Measurements from ENCODE around the gene WDR27. TPM values are rescaled to one million over a fixed set of nuclear protein-coding genes. Genes with fewer than 3 reads are reported as not detected.

Gene WDR27
- total RNA-seq, 3 donors from 2014 or later (not counting 1 experiment from before 2014, with no cell fraction given) = 12.7 to 31.0 (median 25.3) TPM

DNA sequence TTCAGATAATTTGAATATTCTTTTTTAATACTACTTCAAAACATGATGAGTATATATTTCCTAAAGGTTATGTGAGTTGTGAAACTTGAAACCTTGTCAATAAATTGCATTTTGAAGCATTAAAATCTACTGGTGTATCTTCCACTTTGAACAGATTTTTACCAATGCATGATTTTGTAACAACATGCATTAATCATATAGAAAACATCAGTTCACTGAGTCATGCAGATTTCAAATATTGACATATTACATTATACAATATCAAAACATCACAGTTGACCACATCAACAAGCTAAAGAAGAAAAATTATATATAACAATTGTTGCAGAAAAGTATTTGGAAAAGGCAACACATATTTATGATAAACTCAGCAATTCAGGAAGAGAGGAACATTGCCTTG lies 158.1 kb downstream of the WDR27 start:
- TF ChIP-seq, protein P1, sequence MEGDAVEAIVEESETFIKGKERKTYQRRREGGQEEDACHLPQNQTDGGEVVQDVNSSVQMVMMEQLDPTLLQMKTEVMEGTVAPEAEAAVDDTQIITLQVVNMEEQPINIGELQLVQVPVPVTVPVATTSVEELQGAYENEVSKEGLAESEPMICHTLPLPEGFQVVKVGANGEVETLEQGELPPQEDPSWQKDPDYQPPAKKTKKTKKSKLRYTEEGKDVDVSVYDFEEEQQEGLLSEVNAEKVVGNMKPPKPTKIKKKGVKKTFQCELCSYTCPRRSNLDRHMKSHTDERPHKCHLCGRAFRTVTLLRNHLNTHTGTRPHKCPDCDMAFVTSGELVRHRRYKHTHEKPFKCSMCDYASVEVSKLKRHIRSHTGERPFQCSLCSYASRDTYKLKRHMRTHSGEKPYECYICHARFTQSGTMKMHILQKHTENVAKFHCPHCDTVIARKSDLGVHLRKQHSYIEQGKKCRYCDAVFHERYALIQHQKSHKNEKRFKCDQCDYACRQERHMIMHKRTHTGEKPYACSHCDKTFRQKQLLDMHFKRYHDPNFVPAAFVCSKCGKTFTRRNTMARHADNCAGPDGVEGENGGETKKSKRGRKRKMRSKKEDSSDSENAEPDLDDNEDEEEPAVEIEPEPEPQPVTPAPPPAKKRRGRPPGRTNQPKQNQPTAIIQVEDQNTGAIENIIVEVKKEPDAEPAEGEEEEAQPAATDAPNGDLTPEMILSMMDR (IDR thresholded peaks at IDR 0.05) = no peak

DNA sequence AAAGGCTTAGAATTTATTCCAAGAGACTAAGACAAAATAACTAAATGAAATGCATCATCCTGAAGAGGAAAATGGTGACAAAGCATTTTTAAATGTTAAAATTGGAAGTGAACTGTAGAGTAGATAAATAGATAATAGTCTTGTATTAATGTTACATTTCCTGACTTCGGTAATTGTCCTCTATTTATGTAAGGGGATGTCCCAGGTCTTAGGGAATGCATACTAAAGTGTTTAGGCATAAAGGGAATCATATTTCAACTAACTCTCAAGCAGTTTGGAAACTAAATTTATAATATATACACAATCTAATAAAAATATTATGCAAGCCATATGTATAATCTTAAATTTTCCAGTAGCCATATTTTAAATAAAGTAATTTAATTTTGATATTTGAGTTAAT lies 159.3 kb downstream of the WDR27 start:
- H3K27me3 Mint-ChIP-seq (ENCODE audit: low read depth in 2 of 2) = no peaks in the 10 kb centered on the region
- peaks cover 12 to 21% of the 10 kb centered on the region in 2 donors for H3K4me1 Mint-ChIP-seq
- WGBS (ENCODE audit: insufficient coverage) = 50% methylated on average over 1 of the region's 1 CpG
- H3K9me3 ChIP-seq (ENCODE audit: control insufficient read depth, insufficient read depth, low read length) = no peaks in the 10 kb centered on the region
- TF ChIP-seq, protein P1 (IDR thresholded peaks at IDR 0.05) = no peak
- no peaks in the 10 kb centered on the region for H3K36me3 ChIP-seq (ENCODE audit: control insufficient read depth, insufficient read depth, low read length)
- no peak overlapping the region for H3K4me3 ChIP-seq (ENCODE audit: low read length)
- H3K9me3 Mint-ChIP-seq = peaks cover 2 to 4% of the 10 kb centered on the region in 2 donors
- H3K27ac Mint-ChIP-seq = no peak overlapping the region
- H3K36me3 Mint-ChIP-seq = peaks cover 11% of the 10 kb centered on the region
- intact Hi-C loops (cut with micrococcal nuclease) = no loop called here
- H3K4me3 Mint-ChIP-seq = no peak overlapping the region
- no peak overlapping the region for H3K27ac ChIP-seq (ENCODE audit: low read length)
- ATAC-seq (no peak), DNase-seq (no peak)
- H3K4me1 ChIP-seq (ENCODE audit: control insufficient read depth, insufficient read depth, low read length) = no peaks in the 10 kb centered on the region
- no peaks in the 10 kb centered on the region for H3K27me3 ChIP-seq (ENCODE audit: control insufficient read depth, insufficient read depth, low read length)

More for the DNA sequence above, 158.1 kb downstream of the WDR27 start:
- H3K4me3 ChIP-seq (ENCODE audit: low read length) = no peak overlapping the region
- H3K27me3 ChIP-seq (ENCODE audit: control insufficient read depth, insufficient read depth, low read length) = no peaks in the 10 kb centered on the region
- ATAC-seq (no peak), DNase-seq (no peak)
- H3K9me3 Mint-ChIP-seq = peaks cover 4 to 6% of the 10 kb centered on the region in 2 donors
- H3K27me3 Mint-ChIP-seq (ENCODE audit: low read depth in 2 of 2) = no peaks in the 10 kb centered on the region
- no peaks in the 10 kb centered on the region for H3K4me1 ChIP-seq (ENCODE audit: control insufficient read depth, insufficient read depth, low read length)
- H3K4me3 Mint-ChIP-seq = no peak overlapping the region
- H3K36me3 ChIP-seq (ENCODE audit: control insufficient read depth, insufficient read depth, low read length) = no peaks in the 10 kb centered on the region
- H3K36me3 Mint-ChIP-seq = peaks cover 16% of the 10 kb centered on the region
- H3K27ac Mint-ChIP-seq = no peak overlapping the region
- H3K9me3 ChIP-seq (ENCODE audit: control insufficient read depth, insufficient read depth, low read length) = no peaks in the 10 kb centered on the region
- H3K4me1 Mint-ChIP-seq = peaks cover 0 to 9% of the 10 kb centered on the region in 2 donors
- H3K27ac ChIP-seq (ENCODE audit: low read length) = no peak overlapping the region
- intact Hi-C loops (cut with micrococcal nuclease) = no loop called here

DNA sequence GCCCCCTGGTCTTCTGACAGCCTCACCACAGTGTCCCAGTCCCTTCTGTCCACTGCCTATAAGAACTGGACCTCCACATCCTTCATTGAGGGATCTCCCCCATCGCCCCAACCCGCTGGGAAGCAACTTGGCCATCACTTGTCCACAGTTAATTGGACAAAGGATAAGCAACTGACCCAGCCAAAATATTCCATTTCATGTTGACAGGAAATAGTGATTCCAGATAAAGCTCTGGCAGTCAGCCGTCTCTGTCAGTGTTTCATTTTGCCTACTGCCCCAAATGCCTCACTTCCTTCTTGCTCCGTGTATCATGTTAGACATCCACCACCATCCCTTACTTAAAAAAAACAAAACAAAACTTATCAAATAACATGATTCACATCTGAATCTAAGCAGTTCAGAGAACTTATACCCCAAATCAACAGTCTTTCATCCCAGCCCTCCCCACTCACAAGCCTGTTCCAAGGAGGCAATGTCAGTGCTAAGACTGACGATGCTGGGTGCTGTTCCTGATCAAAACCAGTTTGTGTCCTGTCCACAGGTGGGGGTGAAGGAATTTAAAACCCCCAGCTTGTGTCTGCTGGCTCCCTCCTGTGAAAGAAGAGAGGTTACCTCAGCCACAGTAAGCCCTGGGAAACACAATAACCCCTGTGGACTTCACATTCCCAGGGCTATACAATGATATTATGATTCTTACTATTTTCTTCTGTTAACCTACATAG lies 162.5 kb downstream of the WDR27 start:
- Histone ChIP-seq H3K4me3 (ENCODE audit: low read length) (no peak overlapping the region), H3K27me3 (ENCODE audit: control insufficient read depth, insufficient read depth, low read length) (no peaks in the 10 kb centered on the region), H3K9me3 (ENCODE audit: control insufficient read depth, insufficient read depth, low read length) (peaks cover 4% of the 10 kb centered on the region), H3K36me3 (ENCODE audit: control insufficient read depth, insufficient read depth, low read length) (no peaks in the 10 kb centered on the region), H3K4me1 (ENCODE audit: control insufficient read depth, insufficient read depth, low read length) (no peaks in the 10 kb centered on the region), H3K27ac (ENCODE audit: low read length) (no peak overlapping the region)
- no peaks in the 10 kb centered on the region for H3K27me3 Mint-ChIP-seq (ENCODE audit: low read depth in 2 of 2)
- TF ChIP-seq, protein P1 (IDR thresholded peaks at IDR 0.05) = no peak
- WGBS (ENCODE audit: insufficient coverage) = 98% methylated on average over 5 of the region's 5 CpGs
- ATAC-seq (no peak), DNase-seq (no peak)
- peaks cover 2 to 7% of the 10 kb centered on the region in 2 donors for H3K9me3 Mint-ChIP-seq
- intact Hi-C loops (cut with micrococcal nuclease) = no loop called here
- H3K27ac Mint-ChIP-seq = no peak overlapping the region
- no peak overlapping the region for H3K4me3 Mint-ChIP-seq
- H3K4me1 Mint-ChIP-seq = peaks cover 17 to 28% of the 10 kb centered on the region in 2 donors
- peaks cover 20% of the 10 kb centered on the region for H3K36me3 Mint-ChIP-seq

Data from natural killer cell (primary cell).